OCI-LY7 (cell line): ENCODE results near the gene NEURL4. TPM values are rescaled to one million over a fixed set of nuclear protein-coding genes. Genes with fewer than 3 reads are reported as not detected.

Source experiments
- BruUV-seq: library from RNA; stranded (reverse); fragments of 400-500 nt; replicated peaks from 2 replicates; lab custom pipeline; 2021; lab: Mats Ljungman, UMichigan
- CTCF ChIA-PET: fragments of 300-600 bp; sonication (Branson Sonifier 250); formaldehyde crosslinking; loops from one replicate; lab custom pipeline; 2022; ENCODE audit warnings: antibody characterized with exemption; ENCODE audit not compliant: unreplicated experiment; lab: Charles Lee
- POLR2A ChIA-PET: fragments of 300-600 bp; sonication (Branson Sonifier 250); formaldehyde crosslinking; loops from one replicate; lab custom pipeline; 2022; ENCODE audit warnings: antibody characterized with exemption; lab: Charles Lee
- DNase-seq: peaks from one replicate; pipeline ENCODE4 v3.0.0-alpha.2; 2015; ENCODE audit warnings: low spot score
- H2AFZ ChIP-seq: fragments of 200-600 bp; sonication (generic), shearing (Covaris generic); 2 replicates; pipeline ENCODE4 v1.6.1; 2014; ENCODE audit warnings: mild to moderate bottlenecking, antibody characterized with exemption, low read length, moderate library complexity
- H3K27ac ChIP-seq: fragments of 200-600 bp; sonication (generic); 2 replicates; pipeline ENCODE4 v1.5.1; 2014; ENCODE audit warnings: mixed run types, low read depth, mild to moderate bottlenecking, moderate library complexity, low read length, inconsistent platforms; ENCODE audit not compliant: poor library complexity, severe bottlenecking
- H3K36me3 ChIP-seq: fragments of 200-600 bp; sonication (generic); 2 replicates; pipeline ENCODE4 v1.6.1; 2014; ENCODE audit warnings: mild to moderate bottlenecking, antibody characterized with exemption, low read length, moderate library complexity, mixed read lengths; ENCODE audit not compliant: insufficient read depth
- H3K4me1 ChIP-seq: fragments of 200-600 bp; sonication (generic); 2 replicates; pipeline ENCODE4 v1.5.1; 2014; ENCODE audit warnings: mild to moderate bottlenecking, low read length; ENCODE audit not compliant: insufficient read depth, poor library complexity, severe bottlenecking
- H3K4me2 ChIP-seq: fragments of 200-600 bp; sonication (generic); 2 replicates; pipeline ENCODE4 v1.6.1; 2014; ENCODE audit warnings: mild to moderate bottlenecking, low read length
- H3K4me3 ChIP-seq: fragments of 200-600 bp; sonication (generic); 2 replicates; pipeline ENCODE4 v1.5.1; 2014; ENCODE audit warnings: mild to moderate bottlenecking, low read depth, low read length; ENCODE audit not compliant: poor library complexity, severe bottlenecking
- H3K79me2 ChIP-seq: fragments of 200-600 bp; sonication (generic); 2 replicates; pipeline ENCODE4 v1.6.1; 2016; ENCODE audit warnings: low read depth, mild to moderate bottlenecking, low read length, moderate library complexity, mixed read lengths; ENCODE audit not compliant: insufficient read depth
- H3K9me2 ChIP-seq: fragments of 200-600 bp; sonication (generic); 2 replicates; pipeline ENCODE4 v1.6.1; 2016; ENCODE audit warnings: mild to moderate bottlenecking, low read length, mixed read lengths; ENCODE audit not compliant: insufficient read depth
- H3K9me3 ChIP-seq: fragments of 200-600 bp; sonication (generic); 2 replicates; pipeline ENCODE4 v1.6.1; 2014; ENCODE audit warnings: mild to moderate bottlenecking, mixed run types, low read length, mixed read lengths
- H4K20me1 ChIP-seq: fragments of 200-600 bp; sonication (generic); 2 replicates; pipeline ENCODE4 v1.6.1; 2014; ENCODE audit warnings: mild to moderate bottlenecking, antibody characterized with exemption, low read length, moderate library complexity, mixed read lengths; ENCODE audit not compliant: insufficient read depth
- EZH2phosphoT487 ChIP-seq: fragments of 200-600 bp; sonication (generic); IDR thresholded peaks from 2 replicates; pipeline ENCODE4 v1.6.1; 2018; ENCODE audit warnings: low read depth, borderline replicate concordance, mild to moderate bottlenecking, mixed run types, antibody characterized with exemption, low read length, moderate library complexity, mixed read lengths
- intact Hi-C: fragments of 100-400 bp; cut with micrococcal nuclease; formaldehyde crosslinking; loops from one replicate; pipeline ENCODE4 v1.10.0; 2022; ENCODE audit not compliant: unreplicated experiment
- total RNA-seq, 2 experiments: library from RNA; depleted of rRNA in 1 of 2; stranded (reverse); fragments of >200 nt in 1 of 2; shearing (Covaris generic) in 1 of 2; gene quantifications; 2 replicates each; pipeline ENCODE4 v1.2.3, GENCODE V29; 2014 to 2022
- TF ChIP-seq, protein P1 (sequence below): fragments of 200-600 bp; sonication (generic); conservative IDR thresholded peaks from 2 replicates; pipeline ENCODE4 v1.5.1; 2014; ENCODE audit warnings: mild to moderate bottlenecking, antibody characterized with exemption, low read length, moderate library complexity, mixed read lengths

NEURL4 gene
- total RNA-seq, 2 experiments from 2014 or later: 34.7 to 66.8 TPM

DNA sequence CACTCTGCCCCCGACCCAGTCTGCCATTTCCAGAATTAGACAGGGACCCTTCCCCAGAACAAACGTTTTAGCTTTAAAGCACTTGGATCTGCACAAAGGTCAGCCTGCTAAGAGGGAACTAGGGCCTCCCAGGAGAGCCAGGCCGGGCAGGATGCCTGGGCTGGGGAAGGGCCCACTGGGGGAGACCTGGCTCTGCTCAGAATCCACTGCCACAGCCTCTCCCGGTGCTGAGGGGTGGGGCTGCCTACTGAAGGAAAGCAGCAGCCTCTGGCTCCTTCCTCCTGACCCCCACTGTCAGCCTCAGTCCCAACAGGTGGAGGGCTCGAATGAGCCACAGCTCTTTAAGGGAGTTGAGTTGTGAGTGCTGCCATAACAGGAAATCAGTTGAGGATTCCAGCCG is 36.4 kb downstream of the NEURL4 start:
- peaks cover 35% of the 10 kb centered on the region for H3K4me1 ChIP-seq
- no peaks in the 10 kb centered on the region for H3K79me2 ChIP-seq
- no peaks in the 10 kb centered on the region for H3K9me3 ChIP-seq
- no peak overlapping the region for H3K4me2 ChIP-seq
- no peak overlapping the region for H3K27ac ChIP-seq
- no peaks in the 10 kb centered on the region for H3K36me3 ChIP-seq
- intact Hi-C loops: no loop called here
- no peaks in the 10 kb centered on the region for H3K9me2 ChIP-seq
- no peak for DNase-seq
- no peak overlapping the region for H2AFZ ChIP-seq
- H4K20me1 ChIP-seq: no peaks in the 10 kb centered on the region
- no TSS peak for BruUV-seq
- ChIA-PET POLR2A (interaction anchor here (1.8 kb wide), 1 partner anchor 12 kb away, joined by 5 read pairs; the partner anchor contains the start of gene SLC2A4), CTCF (interaction anchor here (0.5 kb wide), 1 partner anchor 13 kb away, joined by 3 read pairs; no protein-coding TSS in a partner anchor)
- no peak for TF ChIP-seq EZH2phosphoT487
- TF ChIP-seq, protein P1, sequence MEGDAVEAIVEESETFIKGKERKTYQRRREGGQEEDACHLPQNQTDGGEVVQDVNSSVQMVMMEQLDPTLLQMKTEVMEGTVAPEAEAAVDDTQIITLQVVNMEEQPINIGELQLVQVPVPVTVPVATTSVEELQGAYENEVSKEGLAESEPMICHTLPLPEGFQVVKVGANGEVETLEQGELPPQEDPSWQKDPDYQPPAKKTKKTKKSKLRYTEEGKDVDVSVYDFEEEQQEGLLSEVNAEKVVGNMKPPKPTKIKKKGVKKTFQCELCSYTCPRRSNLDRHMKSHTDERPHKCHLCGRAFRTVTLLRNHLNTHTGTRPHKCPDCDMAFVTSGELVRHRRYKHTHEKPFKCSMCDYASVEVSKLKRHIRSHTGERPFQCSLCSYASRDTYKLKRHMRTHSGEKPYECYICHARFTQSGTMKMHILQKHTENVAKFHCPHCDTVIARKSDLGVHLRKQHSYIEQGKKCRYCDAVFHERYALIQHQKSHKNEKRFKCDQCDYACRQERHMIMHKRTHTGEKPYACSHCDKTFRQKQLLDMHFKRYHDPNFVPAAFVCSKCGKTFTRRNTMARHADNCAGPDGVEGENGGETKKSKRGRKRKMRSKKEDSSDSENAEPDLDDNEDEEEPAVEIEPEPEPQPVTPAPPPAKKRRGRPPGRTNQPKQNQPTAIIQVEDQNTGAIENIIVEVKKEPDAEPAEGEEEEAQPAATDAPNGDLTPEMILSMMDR: no peak
- H3K4me3 ChIP-seq: no peak overlapping the region

DNA sequence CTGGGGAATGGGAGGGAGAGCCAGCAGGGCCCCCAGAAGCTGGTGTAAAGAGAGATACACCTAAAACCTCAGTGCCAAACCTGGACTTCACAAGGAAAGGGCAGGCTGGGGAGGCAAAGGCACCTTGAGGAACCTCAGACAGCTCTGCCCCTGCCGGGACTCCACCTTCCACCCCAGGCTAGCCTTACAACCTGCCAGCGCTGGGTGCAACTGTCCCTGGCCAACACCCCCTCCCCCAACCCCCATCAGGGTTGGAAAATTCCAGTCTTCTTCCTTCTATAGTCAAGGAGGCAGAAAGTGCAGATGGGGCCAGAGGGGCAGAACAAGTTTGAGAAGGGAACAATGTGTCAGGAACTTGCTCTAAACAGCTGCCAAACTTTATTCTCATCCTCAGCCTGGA is 36.9 kb downstream of the NEURL4 start:
- CTCF ChIA-PET: interaction anchor here (0.5 to 0.8 kb wide), 2 partner anchors 13 to 42 kb away, joined by 3 read pairs; no protein-coding TSS in a partner anchor
- no peaks in the 10 kb centered on the region for H3K9me3 ChIP-seq
- intact Hi-C loops: no loop called here
- H3K36me3 ChIP-seq: no peaks in the 10 kb centered on the region
- BruUV-seq: no TSS peak
- no peak overlapping the region for H3K27ac ChIP-seq
- H4K20me1 ChIP-seq: no peaks in the 10 kb centered on the region
- peaks cover 35% of the 10 kb centered on the region for H3K4me1 ChIP-seq
- no peak overlapping the region for H3K4me3 ChIP-seq
- TF ChIP-seq, protein P1: no peak
- no peak for TF ChIP-seq EZH2phosphoT487
- no peaks in the 10 kb centered on the region for H3K79me2 ChIP-seq
- DNase-seq: no peak
- no peak overlapping the region for H2AFZ ChIP-seq
- POLR2A ChIA-PET: interaction anchor here (1.8 kb wide), 1 partner anchor 11 kb away, joined by 5 read pairs; the partner anchor contains the start of gene SLC2A4
- no peak overlapping the region for H3K4me2 ChIP-seq
- H3K9me2 ChIP-seq: no peaks in the 10 kb centered on the region

DNA sequence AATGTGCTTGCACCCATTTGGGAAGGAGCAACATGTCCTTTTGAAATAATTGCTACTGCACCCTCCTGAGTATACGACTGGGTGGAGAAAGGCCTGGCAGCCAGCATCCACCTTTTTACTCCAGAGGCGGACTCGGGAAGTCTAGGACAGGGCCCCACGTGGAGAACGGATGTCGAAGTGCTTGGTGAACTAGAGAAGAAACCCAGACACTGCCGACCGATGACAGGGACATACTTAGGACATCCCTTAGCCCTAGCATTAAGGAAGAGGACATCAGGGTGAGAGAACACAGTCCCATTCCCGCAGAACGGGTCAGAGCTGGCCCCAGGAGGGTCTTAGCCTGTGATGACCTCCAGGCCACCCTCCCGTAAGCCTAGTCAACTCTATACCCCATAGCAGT is 38.5 kb downstream of the NEURL4 start:
- Histone ChIP-seq H3K27ac (no peak overlapping the region), H3K9me2 (no peaks in the 10 kb centered on the region), H2AFZ (no peak overlapping the region), H3K9me3 (no peaks in the 10 kb centered on the region), H3K79me2 (no peaks in the 10 kb centered on the region), H3K4me1 (peaks cover 34% of the 10 kb centered on the region), H3K36me3 (no peaks in the 10 kb centered on the region), H3K4me3 (no peak overlapping the region), H4K20me1 (no peaks in the 10 kb centered on the region), H3K4me2 (no peak overlapping the region)
- ChIA-PET CTCF (no interaction called here), POLR2A (interaction anchor here (1.0 kb wide), 1 partner anchor 270 kb away, joined by 3 read pairs; no protein-coding TSS in a partner anchor)
- no peak for DNase-seq
- intact Hi-C loops: no loop called here
- TF ChIP-seq, protein P1: no peak
- TF ChIP-seq EZH2phosphoT487: no peak
- BruUV-seq: no TSS peak
